HG02885 (cell line): ENCODE measurements around the gene C2orf92.

ENCODE experiments used
- ATAC-seq: cut with Tn5 transposase; IDR thresholded peaks from one replicate; pipeline ENCODE4 v1.9.1; 2021; ENCODE audit warnings: mild to moderate bottlenecking; ENCODE audit not compliant: unreplicated experiment, poor library complexity

Gene C2orf92

DNA sequence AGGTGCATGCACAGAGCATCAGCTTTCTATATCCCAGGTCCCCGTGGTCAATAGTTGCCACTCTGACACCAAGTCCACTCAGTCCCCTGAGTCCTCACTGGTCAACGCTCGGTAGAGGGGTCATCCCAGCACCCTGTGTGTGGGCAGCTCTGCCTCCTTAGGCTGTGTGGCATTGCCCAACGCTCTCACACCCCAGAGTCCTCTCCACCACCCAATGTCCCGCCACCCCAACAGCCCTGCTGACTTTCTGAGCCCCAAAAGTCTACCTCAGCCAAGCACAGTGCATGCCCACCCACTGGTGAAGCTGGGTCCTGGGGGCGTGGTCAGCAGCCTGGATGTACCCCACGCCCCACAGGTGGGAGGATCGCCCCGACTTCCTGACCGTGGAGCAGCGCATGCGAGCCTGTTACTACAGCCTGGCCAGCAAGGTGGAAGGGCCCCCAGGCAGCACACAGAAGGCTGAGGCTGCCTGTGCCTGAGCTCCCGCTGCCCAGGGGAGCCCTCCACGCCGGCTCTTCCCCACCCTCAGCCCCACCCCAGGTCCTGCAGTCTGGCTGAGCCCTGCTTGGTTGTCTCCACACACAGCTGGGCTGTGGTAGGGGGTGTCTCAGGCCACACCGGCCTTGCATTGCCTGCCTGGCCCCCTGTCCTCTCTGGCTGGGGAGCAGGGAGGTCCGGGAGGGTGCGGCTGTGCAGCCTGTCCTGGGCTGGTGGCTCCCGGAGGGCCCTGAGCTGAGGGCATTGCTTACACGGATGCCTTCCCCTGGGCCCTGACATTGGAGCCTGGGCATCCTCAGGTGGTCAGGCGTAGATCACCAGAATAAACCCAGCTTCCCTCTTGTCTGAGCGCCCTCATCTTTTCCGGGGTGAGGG is 69.7 kb downstream of the C2orf92 start:
- ATAC-seq: no peak

DNA sequence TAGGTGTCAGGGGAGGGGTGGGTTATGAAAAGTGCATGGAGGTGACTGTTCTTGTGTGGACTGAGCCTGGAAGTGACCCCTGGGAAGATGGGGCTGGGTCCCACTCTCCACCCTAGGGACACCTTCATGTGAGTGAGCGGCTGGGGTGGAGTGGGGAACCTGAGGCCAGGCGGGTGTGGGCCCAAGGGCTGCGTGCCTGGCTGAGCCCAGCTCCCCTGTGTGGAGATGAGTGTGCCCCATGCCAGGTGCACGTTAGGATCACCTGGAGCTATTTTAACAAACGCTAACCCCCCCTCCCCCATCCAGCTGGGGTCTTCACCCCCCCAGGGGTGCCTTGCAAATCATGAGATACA is 70.4 kb downstream of the C2orf92 start:
- ATAC-seq: no peak

DNA sequence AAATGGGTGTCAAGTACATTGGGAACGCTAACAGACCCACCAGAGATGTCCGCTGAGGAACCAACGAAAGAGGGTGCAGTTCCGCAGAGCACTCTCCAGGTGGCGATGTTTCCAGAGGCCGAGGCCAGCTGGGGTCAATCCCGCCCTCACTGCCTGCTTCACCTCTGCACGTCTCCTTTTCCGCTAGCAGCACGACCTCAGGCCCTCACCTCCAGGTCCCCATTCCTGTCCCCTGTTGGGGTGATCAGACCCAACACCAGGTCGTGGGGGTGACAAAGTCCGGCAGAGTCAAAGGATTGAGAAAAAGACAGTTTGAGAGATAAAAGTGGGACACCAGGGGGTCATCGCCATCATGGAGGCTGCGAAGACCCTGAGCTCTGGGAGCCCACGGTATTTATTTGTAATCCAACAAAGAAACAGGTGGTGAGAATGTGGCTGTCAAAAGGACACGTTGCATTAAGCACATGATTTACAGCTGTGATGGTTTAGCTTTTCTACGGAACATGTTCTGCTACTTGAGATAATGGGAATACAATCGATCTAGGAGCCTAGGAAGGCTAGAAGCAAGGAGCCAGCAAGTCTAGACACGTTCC is 71.2 kb downstream of the C2orf92 start:
- peak; percentile 41 for ATAC-seq

DNA sequence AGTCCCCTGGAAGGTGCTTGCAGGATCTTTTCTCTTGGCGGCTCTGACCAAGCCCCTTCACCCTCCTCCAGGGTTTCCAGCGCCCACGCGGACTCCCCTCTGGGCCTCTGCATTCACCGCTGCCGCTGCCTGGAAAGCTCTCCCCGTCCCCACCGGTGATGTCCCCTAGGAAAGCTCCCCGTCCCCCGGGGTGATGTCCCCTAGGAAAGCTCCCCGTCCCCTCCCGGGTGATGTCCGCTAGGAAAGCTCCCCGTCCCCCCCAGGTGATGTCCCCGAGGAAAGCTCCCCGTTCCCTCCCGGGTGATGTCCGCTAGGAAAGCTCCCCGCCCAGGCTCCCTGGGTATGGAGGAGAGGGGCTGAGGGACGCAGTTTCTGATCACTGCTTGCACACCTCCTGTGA is 71.7 kb downstream of the C2orf92 start:
- ATAC-seq: no peak

- no peak for ATAC-seq
Measured at GRCh38 chr2:97741686-97742085, 72.2 kb downstream of the C2orf92 start.

GRCh38 chr2:97742381-97742847 is 72.9 kb downstream of the C2orf92 start:
- no peak for ATAC-seq

DNA sequence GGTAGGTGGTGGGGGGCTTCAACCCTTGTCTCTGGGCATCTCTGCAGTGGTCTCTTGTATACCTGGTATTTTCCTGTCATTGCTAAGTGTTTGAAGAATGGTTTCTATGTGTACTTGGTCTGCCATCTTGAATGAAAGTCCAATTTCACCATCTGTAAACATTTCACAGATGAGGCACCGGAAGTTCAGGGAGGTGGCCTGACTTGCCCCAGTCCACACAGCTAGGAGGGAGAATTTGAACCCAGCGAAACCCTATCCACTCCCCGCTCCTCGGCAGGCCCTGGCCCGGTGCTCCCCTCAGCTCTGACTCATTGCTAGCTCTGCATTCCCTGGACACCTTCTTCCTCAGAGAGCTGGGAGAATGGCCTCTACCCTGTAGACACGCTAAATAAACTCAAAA is 74.4 kb downstream of the C2orf92 start:
- no peak for ATAC-seq

- peak; percentile 64 for ATAC-seq
Measured at GRCh38 chr2:97745474-97746174, 76.1 kb downstream of the C2orf92 start.

DNA sequence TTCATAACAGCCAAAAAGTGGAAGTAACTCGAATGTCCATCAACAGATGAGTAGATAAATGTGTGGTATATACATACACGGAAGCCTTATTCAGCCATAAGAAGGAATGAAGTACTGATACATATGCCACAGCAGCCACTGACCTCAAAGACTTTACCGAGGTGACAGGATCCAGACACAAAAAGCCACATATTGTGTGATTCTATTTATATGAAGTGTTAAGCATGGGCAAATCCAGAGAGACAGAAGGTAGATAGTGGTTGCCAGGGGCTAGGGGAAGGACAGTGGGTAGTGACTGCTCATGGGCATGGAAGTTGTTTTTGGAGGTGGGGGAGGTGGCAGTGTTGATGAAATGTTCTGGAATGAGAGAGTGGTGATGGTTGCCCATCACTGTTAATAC is 77.8 kb downstream of the C2orf92 start:
- ATAC-seq: no peak

DNA sequence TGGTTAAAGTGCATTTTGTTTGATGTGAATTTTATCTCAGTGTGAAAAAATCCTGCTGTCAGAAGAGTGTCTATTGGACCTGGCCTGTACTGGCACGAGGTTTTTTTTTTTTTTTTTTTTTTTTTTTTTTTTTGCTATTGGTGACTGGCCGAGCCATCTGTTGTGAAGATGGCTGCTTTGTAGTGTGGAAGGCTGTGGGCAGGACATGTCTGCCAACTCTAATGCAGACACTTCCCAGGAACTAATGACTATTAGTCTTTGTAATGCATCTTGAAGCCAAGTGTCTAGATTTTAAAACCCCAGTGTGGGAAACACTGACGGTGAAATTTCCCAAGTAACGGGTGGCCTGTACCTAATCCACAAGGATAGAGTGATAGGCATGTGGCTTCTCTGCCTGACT is 78.2 kb downstream of the C2orf92 start:
- ATAC-seq: no peak

DNA sequence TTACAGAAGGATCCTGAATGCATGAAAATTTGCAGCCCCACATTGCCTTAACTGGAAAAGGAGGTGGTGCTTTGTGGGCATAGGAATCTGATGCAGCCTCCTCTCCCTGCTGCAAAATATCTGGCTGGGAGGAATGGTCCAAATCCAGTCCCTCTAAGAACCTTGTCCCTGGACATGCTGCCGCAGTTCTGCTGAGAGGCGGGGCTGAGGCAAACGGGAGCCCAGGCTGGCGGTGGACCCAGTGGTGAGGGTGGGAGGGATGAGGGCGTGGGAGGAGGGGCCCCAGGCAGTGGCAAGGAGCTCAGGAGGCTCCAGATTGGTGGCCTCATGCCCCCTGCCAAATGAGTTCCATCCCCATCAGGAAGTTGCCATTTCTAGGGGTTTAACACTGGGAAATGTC is 80.1 kb downstream of the C2orf92 start:
- no peak for ATAC-seq

- no peak for ATAC-seq
Measured at GRCh38 chr2:97750017-97750416, 80.5 kb downstream of the C2orf92 start.

DNA sequence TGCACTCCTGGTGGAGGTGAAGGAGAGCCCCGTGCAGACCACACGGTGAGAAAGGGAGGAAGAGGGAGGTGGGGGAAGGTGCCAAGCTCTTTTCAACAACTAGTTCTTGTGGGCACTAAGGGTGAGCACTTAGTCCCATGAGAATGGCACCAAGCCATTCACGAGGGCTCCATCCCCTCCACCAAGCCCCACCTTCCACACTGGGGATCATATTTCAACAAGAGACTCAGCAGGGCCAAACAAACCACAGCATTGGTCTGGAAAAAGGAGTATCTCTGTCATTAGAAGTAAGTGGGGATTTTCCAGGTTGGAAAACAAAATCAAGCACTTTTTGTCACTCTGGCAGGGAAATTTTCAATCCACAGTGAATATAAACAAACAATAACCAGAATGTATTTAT is 82.2 kb downstream of the C2orf92 start:
- no peak for ATAC-seq
